Stimulated activated CD8-positive, alpha-beta memory T cell treated with anti-CD3 and anti-CD28 coated beads, Interleukin-2, amount 100 ng/mL, for 48 hours (primary cell): ENCODE data around the gene HOXC10.

ENCODE experiments used
- DNase-seq, 2 donors: peaks; one replicate each; pipeline ENCODE4 v3.0.0-alpha.2; 2020; ENCODE audit warnings: low read depth in 2 of 2

Gene HOXC10

DNA sequence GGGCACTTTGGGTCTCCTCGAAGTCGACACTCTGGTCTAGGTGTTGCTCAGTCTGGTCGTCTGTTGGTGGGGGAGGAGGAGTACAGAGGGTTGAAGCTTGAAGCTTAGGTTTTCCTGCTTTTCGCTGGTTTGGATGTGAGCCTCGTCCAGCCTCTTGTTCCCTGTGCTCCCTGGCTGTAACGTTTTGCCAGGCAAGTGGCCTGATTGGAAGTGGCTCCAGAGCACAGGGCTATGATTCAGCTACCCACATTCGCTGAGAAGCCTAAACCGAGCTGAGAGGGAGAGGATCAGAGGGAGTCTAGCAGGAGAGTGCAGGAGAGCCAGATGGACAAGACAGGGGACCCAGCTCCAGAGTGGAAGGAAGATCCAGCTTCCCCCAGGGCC, 6.1 kb downstream of the HOXC10 start:
- no peak for DNase-seq

GRCh38 chr12:53992377-53992889, 7.5 kb downstream of the HOXC10 start:
- DNase-seq = no peak

DNA sequence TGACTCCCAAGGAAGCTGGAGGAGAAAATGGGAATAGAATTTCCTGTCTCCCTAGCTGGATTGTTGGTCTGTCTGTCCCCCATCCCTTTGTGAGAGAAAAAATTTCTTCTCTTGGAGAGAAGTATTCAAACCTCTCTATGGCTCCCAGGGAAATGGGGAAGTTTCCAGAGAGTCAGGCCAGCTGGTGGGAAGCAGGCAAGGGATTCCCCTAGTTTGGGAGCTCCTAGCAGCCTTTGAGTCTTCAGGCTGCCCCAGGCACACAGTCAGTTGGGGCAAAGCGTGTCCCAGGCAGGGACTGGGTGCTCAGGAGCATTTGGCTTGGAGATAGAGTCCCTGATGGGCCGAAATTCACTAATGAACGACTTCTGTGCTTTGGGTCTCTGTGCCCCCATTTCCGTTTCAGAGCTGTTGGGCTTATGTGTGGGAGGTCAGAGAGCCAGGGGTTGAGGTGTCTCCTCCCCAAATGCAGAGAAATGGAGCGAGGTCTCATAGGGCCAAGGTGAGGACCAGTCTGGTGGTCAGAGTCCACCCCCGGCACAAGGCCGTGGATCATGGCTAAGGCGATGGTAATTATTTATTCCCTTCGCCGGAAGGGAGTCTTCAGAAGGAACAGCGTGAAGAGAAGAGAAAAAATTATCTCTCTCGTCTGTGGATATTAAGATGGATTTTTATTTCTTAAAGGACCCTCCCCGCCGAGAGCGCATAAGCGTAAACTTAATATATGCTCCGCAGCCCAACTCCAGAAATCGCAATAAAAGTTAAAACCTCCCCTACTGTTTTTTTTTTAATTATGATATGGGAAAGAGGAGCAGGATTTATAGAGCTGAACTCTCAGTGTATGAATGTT, 8.4 kb downstream of the HOXC10 start:
- DNase-seq = no peak

- DNase-seq = no peak
Measured at GRCh38 chr12:53994009-53994263, 9.0 kb downstream of the HOXC10 start.

DNA sequence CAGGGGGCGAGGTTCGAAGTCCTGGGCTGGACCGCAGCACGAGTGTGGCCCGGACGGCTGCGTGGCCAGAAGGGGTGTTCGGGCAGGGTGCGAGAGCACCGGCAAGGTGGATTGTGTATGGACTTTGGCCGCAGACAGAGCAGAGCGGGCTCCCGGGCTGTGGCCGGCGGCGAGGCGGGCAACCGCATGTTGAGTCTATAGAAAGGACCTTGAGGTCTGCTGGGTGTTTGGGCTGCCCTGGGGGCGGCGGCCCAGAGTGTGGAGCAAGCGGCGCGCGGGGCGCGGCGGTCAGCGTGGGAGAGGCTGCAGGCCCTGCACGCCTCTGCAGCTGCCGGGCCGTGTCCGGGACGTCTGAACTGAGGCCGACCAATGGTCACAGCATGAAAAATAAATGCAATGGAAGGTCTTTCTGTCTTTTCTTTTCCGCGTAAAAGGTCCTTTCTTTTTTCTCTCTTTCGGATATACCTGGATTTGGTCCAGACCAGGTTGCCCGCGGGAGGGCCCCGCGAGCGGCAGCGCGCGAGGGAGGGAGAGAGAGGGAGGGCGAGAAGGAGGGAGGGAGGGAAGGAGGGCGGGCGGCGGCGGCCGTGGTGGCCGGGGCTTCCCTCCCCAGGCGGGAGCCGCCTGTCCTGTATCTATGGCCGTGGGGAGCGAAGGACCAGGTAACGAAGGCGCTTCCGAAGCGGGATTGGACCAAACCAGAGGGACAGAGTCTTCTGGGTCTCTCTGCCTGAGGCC, 9.5 kb downstream of the HOXC10 start:
- DNase-seq = no peak

DNA sequence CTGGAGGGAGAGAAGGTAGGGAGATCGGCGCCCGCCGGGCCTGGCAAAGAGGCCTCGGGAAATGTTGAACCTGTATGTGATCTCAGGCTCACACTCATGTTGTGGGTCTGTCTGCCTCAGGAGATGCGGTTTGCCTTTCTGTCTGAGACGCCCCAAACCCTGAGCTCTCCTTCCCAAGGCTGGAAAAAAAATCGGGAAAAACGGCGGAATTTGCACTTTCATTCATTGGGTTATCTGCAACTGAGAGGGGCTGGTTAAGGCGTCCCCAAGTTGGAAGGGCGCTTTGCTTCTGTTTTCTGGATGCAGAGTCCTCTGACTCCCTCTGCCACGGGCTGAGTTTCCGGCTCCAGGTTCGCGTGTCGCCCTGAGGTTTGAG, 10.0 kb downstream of the HOXC10 start:
- no peak for DNase-seq

DNA sequence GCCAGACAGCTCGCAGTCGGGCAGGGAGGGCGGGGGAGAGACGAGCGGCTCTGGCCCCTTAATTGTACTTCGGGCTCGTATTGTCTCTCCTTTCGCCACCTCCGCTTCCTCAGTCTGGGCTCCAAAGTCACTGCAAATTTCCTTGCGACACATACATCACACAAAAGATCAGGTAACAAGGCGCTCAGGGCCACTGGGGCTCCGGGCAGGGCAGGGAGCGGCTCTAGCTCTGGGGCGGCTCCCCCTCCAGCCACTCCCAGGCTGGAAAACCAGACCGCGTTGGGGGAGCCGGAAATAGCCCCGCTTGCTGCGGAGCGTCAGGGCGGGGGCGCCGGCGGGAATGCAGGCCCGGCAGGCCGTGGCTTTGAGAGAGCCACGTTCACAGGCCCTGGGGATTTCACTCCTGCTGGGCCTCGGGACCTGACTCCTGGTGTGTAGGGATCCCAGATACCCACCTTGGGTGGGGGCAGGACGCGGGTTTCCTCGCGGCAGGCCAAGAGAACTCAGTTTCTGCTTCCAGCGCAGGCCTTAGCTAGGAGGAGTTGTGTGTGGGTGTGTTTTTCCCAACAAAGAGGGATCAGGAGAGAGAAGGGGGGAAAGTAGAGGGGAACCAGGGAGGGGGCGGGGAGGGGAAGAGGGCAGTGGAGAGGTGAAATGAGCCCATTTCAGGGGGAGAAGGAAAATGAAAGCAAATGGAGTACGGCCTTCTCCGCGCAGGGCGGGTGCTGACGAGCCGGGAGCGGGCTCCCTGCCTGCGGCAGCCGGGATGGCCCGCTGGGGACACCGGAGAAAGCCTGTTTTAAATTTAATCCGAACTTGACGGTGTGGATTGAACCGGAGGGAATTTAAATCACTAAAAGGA, 10.7 kb downstream of the HOXC10 start:
- no peak for DNase-seq

DNA sequence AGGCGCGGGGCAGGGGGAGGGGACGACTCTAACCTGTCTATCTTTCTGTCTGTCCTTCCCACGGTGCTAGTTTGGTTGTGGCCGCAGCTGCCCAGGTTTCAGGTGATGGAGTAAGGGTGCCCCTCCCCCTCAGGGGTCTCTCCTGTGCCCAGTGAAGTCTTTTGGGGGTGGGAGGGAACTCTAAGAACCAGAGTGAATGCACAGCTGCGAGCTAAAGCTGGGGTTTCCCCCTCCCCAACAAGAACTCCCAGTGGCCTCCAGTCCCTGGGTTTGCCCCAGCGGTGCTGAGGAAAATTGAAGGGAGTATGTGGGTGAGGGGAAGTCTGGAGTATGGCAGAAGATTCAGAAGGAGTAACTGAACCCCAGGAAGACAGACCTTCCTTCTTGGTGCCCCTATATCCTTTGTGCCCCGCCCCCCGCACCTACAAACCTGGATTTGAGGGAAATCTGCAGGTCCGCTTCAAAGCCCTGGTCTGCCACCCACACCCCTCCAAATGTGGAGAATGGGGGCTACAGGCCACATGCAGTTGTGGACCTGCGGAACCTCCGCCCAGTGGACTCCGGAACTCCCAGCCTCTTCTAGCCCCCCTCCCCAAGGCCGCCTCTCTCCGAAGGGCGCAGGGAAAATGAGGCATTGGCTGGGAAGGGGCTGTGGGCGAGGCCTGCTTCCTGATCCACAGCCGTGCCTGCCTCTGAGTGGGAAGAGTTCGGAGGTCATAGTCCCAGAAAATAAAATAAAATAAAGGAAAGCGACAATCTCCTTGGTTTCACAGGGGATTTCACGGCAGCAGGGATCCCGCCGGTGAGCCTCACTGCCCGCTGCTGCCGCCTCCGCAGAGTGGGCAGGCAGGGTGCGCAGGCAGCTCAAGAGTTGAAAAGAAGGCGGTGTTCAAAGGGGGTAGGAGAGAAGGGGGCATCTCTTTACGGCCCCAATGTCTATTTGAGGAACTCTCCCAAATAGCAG, 11.6 kb downstream of the HOXC10 start:
- no peak for DNase-seq

- DNase-seq = no peak
Measured at GRCh38 chr12:53997204-53998109, 12.5 kb downstream of the HOXC10 start.

GRCh38 chr12:53998110-53998899, 13.4 kb downstream of the HOXC10 start:
- no peak for DNase-seq

- DNase-seq = no peak
Measured at GRCh38 chr12:53998900-53999236, 13.9 kb downstream of the HOXC10 start.

GRCh38 chr12:53999559-54000115, 14.7 kb downstream of the HOXC10 start:
- DNase-seq = no peak

- DNase-seq = no peak
Measured at GRCh38 chr12:54000116-54001114, 15.5 kb downstream of the HOXC10 start, which contains the start of gene HOXC9. Gene HOXC9 (plus strand): TSS chr12:54000161. CDS start chr12:54000189, 28 bp downstream.

DNA sequence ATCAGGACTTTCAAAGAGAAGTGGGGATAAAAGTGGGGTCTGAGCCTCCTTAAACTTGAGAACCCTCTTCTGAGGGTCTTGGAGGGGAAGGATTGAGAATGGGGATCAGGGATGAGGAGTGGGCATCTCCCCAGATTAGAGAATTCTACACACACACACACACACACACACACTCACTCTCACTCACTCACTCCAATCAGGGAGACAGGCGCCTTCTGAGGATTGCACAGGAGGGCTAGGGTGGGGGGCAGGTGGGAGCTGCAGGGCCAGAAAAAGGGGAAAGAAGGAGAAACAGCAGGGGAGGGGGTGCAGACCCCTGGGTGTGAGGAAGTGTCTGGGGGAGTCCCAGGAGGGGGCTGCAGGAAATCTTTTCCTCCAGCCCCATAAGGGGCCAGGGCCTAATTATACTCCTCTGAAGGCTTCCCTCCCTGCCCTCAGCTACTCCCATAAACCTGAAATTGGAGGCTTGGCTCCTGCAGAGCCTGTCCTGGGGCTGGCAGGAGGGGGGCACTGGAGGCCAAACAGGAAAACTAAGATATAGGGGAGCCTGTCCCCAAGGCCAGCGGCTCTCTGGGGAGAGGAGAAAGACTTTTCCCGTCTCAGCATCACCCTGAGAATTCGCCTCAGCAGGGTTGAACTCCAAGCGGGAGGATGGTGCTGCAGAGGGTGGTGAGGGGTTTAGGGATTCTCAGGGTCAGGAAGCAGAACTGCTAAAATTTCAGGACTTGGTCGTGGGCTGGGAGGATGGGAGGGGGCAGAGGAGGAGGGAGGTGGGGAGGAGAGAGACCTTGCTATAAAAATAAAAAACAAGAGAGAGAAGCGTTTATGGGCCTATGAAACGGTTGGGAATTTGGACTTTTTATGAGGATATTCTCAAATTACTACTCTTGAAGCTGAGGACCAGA, 16.6 kb downstream of the HOXC10 start:
- DNase-seq = no peak

GRCh38 chr12:54002278-54002914, 17.4 kb downstream of the HOXC10 start:
- DNase-seq = no peak

DNA sequence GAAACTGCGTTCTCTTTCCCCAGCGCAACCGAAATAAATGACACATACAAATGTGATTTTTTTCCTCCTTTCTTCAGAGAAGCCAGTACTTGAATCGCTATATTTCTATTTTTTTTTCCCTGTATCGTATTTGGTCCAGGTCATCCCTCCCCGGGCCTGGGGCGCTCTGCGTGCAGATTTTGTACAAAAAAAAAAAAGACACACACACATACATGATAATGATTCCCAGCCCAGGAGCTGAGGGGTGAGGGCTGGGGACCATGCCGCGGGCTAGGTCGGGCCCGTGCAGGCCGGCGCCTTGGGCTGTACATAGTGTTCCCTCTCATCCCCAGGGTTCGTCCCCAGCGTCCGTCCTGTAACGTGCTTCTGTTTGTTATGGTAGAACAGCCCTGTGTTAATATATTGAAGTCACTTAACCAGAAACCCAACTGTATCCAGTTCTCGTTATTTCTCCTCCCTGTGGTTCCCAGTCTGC, 18.0 kb downstream of the HOXC10 start:
- no peak for DNase-seq
